OCI-M1 (cell line): ENCODE results near the gene KRTAP10-11.

ENCODE experiments used
- DNase-seq: peaks from one replicate; lab custom pipeline; 2025; lab: John Stamatoyannopoulos, UW

KRTAP10-11 gene

DNA sequence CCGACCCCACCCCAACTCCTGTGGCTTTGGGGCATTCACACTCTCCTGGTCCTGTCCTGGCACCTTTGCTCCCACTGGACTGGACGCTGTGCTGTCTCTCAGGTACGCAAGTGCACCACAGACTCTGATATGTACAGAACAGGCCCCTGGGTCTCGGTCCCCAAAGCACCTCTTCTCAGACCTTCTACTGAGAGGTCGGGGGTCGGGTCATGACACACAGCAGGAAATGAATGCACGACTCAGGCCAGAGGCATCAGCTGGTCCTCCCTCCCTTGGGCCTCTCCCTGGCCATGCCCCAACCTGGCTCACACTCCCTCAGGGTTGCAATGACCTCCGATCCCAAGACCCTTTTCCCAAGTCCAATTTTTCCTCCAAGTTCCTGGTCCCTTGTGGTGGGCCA, 49.0 kb downstream of the KRTAP10-11 start:
- DNase-seq = no peak

DNA sequence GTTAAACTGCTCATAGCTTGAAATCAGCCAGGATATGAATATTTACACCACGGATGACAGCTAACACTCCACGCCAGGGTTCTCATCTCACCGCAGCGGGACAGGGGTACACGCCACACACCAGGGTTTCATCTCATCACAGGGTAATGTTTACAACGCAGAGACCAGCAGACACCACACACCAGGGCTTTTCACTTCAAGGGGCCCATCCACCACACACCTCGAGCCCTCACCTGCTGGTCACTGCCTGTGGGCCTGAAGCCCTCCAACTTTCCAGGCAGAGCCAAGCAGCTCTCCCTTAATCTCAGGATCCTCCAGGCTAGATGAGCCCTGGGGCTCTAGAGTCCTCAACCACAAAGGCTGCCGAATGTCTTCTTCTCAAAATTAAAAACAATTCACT, 49.4 kb downstream of the KRTAP10-11 start:
- DNase-seq = no peak

DNA sequence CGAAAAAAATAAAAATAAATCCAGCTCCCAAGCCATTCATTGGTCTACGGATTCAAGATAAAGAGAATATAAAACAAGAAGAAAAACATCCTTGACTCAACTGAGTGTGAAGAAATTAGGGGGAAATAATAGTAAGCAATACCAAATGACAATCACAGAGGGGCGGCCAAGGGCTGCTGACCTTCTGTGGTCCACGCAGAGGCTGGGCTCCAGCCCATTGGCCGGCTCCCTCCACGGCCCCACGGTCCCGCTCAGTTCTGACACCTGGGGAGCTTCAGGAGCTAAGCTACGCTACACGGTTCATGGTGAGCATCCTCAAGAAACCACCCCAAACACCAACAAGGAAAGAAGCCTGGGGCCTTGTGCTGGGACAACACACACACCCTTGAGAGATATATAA, 50.4 kb downstream of the KRTAP10-11 start:
- DNase-seq = no peak
